SK-N-SH treated with all-trans-retinoic acid at 6 μM for 48 hours (cell line): ENCODE results near the gene DOCK2.

Experiments
- ATAC-seq: fragments of 200-7000 bp; cut with Tn5 transposase; 3 replicates; pipeline ENCODE4 v1.9.1; 2020; ENCODE audit warnings: mild to moderate bottlenecking, moderate library complexity
- ARNTL ChIP-seq: fragments of 450-650 bp; formaldehyde crosslinking; IDR thresholded peaks from 2 replicates; pipeline ENCODE4 v1.5.0; 2020; ENCODE audit warnings: low read depth, mild to moderate bottlenecking, moderate library complexity, borderline replicate concordance
- BACH2 ChIP-seq: fragments of 250-450 bp; sonication (Bioruptor Pico); IDR thresholded peaks from 2 replicates; pipeline ENCODE4 v1.9.0; 2021; ENCODE audit warnings: mild to moderate bottlenecking, borderline replicate concordance
- CSDC2 ChIP-seq: fragments of 250-450 bp; sonication (Bioruptor Pico); IDR thresholded peaks from 2 replicates; pipeline ENCODE4 v1.5.0; 2020; ENCODE audit warnings: mild to moderate bottlenecking, moderate library complexity
- GLIS3 ChIP-seq: fragments of 250-450 bp; sonication (Bioruptor Pico); IDR thresholded peaks from 2 replicates; pipeline ENCODE4 v1.5.0; 2020; ENCODE audit warnings: mild to moderate bottlenecking, moderate library complexity
- ISL1 ChIP-seq: fragments of 250-450 bp; sonication (Bioruptor Pico); IDR thresholded peaks from 2 replicates; pipeline ENCODE4 v2.1.2; 2022; ENCODE audit warnings: mild to moderate bottlenecking, moderate library complexity
- OSR1 ChIP-seq: fragments of 250-450 bp; sonication (Bioruptor Pico); IDR thresholded peaks from 2 replicates; pipeline ENCODE4 v1.8.0; 2022; ENCODE audit warnings: moderate library complexity, mild to moderate bottlenecking, inconsistent platforms
- PPARA ChIP-seq: fragments of 250-450 bp; sonication (Bioruptor Pico); IDR thresholded peaks from 2 replicates; pipeline ENCODE4 v1.5.0; 2020; ENCODE audit warnings: mild to moderate bottlenecking, borderline replicate concordance
- RARB ChIP-seq: fragments of 250-450 bp; sonication (Bioruptor Pico); IDR thresholded peaks from 2 replicates; pipeline ENCODE4 v1.8.0; 2021; ENCODE audit warnings: mild to moderate bottlenecking, moderate library complexity
- SNAI2 ChIP-seq: fragments of 250-450 bp; sonication (Bioruptor Pico); IDR thresholded peaks from 2 replicates; pipeline ENCODE4 v1.5.0; 2020; ENCODE audit warnings: mild to moderate bottlenecking, moderate library complexity
- TCF4 ChIP-seq: fragments of 250-450 bp; sonication (Bioruptor Pico); IDR thresholded peaks from 2 replicates; pipeline ENCODE4 v1.8.0; 2021; ENCODE audit warnings: mild to moderate bottlenecking, moderate library complexity, borderline replicate concordance
- TOX ChIP-seq: fragments of 250-450 bp; sonication (Bioruptor Pico); IDR thresholded peaks from 2 replicates; pipeline ENCODE4 v1.8.0; 2021; ENCODE audit warnings: mild to moderate bottlenecking, moderate library complexity, borderline replicate concordance
- ZC3H10 ChIP-seq: fragments of 250-450 bp; sonication (Bioruptor Pico); IDR thresholded peaks from 2 replicates; pipeline ENCODE4 v1.5.1; 2021; ENCODE audit warnings: mild to moderate bottlenecking, moderate library complexity
- ZFP3 ChIP-seq: fragments of 250-450 bp; sonication (Bioruptor Pico); IDR thresholded peaks from 2 replicates; pipeline ENCODE4 v1.5.0; 2020; ENCODE audit warnings: mild to moderate bottlenecking, moderate library complexity
- ZFP30 ChIP-seq: fragments of 450-650 bp; formaldehyde crosslinking; IDR thresholded peaks from 2 replicates; pipeline ENCODE4 v1.5.0; 2022; ENCODE audit warnings: mild to moderate bottlenecking, moderate library complexity
- ZNF565 ChIP-seq: fragments of 450-650 bp; formaldehyde crosslinking; conservative IDR thresholded peaks from 2 replicates; pipeline ENCODE4 v1.5.0; 2020; ENCODE audit warnings: low read depth, mild to moderate bottlenecking, moderate library complexity
- ZNF8 ChIP-seq: fragments of 450-650 bp; formaldehyde crosslinking; IDR thresholded peaks from 2 replicates; pipeline ENCODE4 v1.5.0; 2020; ENCODE audit warnings: mild to moderate bottlenecking, moderate library complexity
- TF ChIP-seq, protein P1 (sequence below): fragments of 250-450 bp; sonication (Bioruptor Pico); IDR thresholded peaks from 2 replicates; pipeline ENCODE4 v1.8.0; 2021; ENCODE audit warnings: low read depth, mild to moderate bottlenecking, moderate library complexity, borderline replicate concordance
- TF ChIP-seq, protein P2 (sequence below): fragments of 250-450 bp; sonication (Bioruptor Pico); IDR thresholded peaks from 2 replicates; pipeline ENCODE4 v1.8.0; 2020; ENCODE audit warnings: mild to moderate bottlenecking, moderate library complexity, borderline replicate concordance
- TF ChIP-seq, protein P3 (sequence below): fragments of 250-450 bp; sonication (Bioruptor Pico); IDR thresholded peaks from 2 replicates; pipeline ENCODE4 v1.5.1; 2020; ENCODE audit warnings: low read depth, mild to moderate bottlenecking, moderate library complexity
- TF ChIP-seq, protein P4 (sequence below): fragments of 250-450 bp; sonication (Bioruptor Pico); IDR thresholded peaks from 2 replicates; pipeline ENCODE4 v1.5.0; 2020; ENCODE audit warnings: mild to moderate bottlenecking, moderate library complexity
- TF ChIP-seq, protein P5 (sequence below): fragments of 250-450 bp; sonication (Bioruptor Pico); IDR thresholded peaks from 2 replicates; pipeline ENCODE4 v1.5.1; 2021; ENCODE audit warnings: mild to moderate bottlenecking, moderate library complexity

Gene DOCK2

GRCh38 chr5:169646856-169647255 is 9.8 kb downstream of the DOCK2 start:
- ATAC-seq, result no peak
- TF ChIP-seq ZNF565 (no peak), ZC3H10 (CRISPR knock-in tag) (no peak), CSDC2 (CRISPR knock-in tag) (no peak), SNAI2 (no peak), ARNTL (CRISPR knock-in tag) (no peak)
- TF ChIP-seq, protein P1, sequence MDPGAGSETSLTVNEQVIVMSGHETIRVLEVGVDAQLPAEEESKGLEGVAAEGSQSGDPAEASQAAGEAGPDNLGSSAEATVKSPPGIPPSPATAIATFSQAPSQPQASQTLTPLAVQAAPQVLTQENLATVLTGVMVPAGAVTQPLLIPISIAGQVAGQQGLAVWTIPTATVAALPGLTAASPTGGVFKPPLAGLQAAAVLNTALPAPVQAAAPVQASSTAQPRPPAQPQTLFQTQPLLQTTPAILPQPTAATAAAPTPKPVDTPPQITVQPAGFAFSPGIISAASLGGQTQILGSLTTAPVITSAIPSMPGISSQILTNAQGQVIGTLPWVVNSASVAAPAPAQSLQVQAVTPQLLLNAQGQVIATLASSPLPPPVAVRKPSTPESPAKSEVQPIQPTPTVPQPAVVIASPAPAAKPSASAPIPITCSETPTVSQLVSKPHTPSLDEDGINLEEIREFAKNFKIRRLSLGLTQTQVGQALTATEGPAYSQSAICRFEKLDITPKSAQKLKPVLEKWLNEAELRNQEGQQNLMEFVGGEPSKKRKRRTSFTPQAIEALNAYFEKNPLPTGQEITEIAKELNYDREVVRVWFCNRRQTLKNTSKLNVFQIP (CRISPR knock-in tag), result no peak
- TF ChIP-seq, protein P2, sequence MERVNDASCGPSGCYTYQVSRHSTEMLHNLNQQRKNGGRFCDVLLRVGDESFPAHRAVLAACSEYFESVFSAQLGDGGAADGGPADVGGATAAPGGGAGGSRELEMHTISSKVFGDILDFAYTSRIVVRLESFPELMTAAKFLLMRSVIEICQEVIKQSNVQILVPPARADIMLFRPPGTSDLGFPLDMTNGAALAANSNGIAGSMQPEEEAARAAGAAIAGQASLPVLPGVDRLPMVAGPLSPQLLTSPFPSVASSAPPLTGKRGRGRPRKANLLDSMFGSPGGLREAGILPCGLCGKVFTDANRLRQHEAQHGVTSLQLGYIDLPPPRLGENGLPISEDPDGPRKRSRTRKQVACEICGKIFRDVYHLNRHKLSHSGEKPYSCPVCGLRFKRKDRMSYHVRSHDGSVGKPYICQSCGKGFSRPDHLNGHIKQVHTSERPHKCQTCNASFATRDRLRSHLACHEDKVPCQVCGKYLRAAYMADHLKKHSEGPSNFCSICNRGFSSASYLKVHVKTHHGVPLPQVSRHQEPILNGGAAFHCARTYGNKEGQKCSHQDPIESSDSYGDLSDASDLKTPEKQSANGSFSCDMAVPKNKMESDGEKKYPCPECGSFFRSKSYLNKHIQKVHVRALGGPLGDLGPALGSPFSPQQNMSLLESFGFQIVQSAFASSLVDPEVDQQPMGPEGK (CRISPR knock-in tag), result no peak
- TF ChIP-seq, protein P3, sequence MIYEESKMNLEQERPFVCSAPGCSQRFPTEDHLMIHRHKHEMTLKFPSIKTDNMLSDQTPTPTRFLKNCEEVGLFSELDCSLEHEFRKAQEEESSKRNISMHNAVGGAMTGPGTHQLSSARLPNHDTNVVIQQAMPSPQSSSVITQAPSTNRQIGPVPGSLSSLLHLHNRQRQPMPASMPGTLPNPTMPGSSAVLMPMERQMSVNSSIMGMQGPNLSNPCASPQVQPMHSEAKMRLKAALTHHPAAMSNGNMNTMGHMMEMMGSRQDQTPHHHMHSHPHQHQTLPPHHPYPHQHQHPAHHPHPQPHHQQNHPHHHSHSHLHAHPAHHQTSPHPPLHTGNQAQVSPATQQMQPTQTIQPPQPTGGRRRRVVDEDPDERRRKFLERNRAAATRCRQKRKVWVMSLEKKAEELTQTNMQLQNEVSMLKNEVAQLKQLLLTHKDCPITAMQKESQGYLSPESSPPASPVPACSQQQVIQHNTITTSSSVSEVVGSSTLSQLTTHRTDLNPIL (CRISPR knock-in tag), result no peak

DNA sequence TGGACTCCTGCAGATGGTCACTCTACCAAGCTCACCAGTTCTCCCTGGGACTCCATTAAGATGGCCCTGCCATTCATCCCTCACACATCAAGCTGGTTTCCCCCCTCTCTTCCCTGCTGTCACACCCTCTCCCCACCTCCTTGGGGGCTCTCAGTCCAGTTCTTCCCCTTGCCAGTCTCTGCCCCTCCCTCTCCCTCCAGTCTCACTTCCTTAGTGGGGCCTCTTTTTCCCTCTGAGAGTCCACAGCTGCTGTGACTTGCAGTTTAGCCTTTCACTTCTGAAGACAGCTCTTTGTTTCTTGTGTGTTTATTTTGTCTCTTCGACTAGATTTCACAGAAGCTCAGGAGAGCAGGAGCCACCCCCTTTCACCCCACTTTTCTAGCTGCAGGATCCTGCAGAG is 10.5 kb downstream of the DOCK2 start:
- no peak for TF ChIP-seq OSR1
- TF ChIP-seq, protein P1 (CRISPR knock-in tag), result no peak
- no peak for TF ChIP-seq CSDC2 (CRISPR knock-in tag)
- no peak for TF ChIP-seq ZNF8 (CRISPR knock-in tag)
- no peak for TF ChIP-seq ZFP3 (CRISPR knock-in tag)
- TF ChIP-seq ZNF565, result no peak
- no peak for TF ChIP-seq RARB (CRISPR knock-in tag)
- TF ChIP-seq ZFP30, result no peak
- TF ChIP-seq BACH2 (CRISPR knock-in tag), result no peak
- no peak for TF ChIP-seq ARNTL (CRISPR knock-in tag)
- TF ChIP-seq PPARA (CRISPR knock-in tag), result no peak
- no peak for TF ChIP-seq TOX
- TF ChIP-seq ISL1, result no peak
- TF ChIP-seq GLIS3 (CRISPR knock-in tag), result no peak
- no peak for ATAC-seq

- peak; percentile 66 for ATAC-seq
- TF ChIP-seq, protein P2 (CRISPR knock-in tag), result no peak
- TF ChIP-seq PPARA (CRISPR knock-in tag) (no peak), OSR1 (no peak), BACH2 (CRISPR knock-in tag) (no peak), ZFP30 (no peak), TOX (no peak), RARB (CRISPR knock-in tag) (no peak), TCF4 (no peak)
- TF ChIP-seq, protein P1 (CRISPR knock-in tag), result no peak
- TF ChIP-seq, protein P3 (CRISPR knock-in tag), result no peak
- TF ChIP-seq, protein P4, sequence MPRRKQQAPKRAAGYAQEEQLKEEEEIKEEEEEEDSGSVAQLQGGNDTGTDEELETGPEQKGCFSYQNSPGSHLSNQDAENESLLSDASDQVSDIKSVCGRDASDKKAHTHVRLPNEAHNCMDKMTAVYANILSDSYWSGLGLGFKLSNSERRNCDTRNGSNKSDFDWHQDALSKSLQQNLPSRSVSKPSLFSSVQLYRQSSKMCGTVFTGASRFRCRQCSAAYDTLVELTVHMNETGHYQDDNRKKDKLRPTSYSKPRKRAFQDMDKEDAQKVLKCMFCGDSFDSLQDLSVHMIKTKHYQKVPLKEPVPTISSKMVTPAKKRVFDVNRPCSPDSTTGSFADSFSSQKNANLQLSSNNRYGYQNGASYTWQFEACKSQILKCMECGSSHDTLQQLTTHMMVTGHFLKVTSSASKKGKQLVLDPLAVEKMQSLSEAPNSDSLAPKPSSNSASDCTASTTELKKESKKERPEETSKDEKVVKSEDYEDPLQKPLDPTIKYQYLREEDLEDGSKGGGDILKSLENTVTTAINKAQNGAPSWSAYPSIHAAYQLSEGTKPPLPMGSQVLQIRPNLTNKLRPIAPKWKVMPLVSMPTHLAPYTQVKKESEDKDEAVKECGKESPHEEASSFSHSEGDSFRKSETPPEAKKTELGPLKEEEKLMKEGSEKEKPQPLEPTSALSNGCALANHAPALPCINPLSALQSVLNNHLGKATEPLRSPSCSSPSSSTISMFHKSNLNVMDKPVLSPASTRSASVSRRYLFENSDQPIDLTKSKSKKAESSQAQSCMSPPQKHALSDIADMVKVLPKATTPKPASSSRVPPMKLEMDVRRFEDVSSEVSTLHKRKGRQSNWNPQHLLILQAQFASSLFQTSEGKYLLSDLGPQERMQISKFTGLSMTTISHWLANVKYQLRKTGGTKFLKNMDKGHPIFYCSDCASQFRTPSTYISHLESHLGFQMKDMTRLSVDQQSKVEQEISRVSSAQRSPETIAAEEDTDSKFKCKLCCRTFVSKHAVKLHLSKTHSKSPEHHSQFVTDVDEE (CRISPR knock-in tag), result no peak
- TF ChIP-seq, protein P5, sequence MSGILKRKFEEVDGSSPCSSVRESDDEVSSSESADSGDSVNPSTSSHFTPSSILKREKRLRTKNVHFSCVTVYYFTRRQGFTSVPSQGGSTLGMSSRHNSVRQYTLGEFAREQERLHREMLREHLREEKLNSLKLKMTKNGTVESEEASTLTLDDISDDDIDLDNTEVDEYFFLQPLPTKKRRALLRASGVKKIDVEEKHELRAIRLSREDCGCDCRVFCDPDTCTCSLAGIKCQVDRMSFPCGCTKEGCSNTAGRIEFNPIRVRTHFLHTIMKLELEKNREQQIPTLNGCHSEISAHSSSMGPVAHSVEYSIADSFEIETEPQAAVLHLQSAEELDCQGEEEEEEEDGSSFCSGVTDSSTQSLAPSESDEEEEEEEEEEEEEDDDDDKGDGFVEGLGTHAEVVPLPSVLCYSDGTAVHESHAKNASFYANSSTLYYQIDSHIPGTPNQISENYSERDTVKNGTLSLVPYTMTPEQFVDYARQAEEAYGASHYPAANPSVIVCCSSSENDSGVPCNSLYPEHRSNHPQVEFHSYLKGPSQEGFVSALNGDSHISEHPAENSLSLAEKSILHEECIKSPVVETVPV (CRISPR knock-in tag), result no peak
Measured at GRCh38 chr5:169648725-169649310, 11.7 kb downstream of the DOCK2 start.
